SJCRH30 (cell line): ENCODE data around the gene PIEZO1. TPM values are rescaled to one million over a fixed set of nuclear protein-coding genes. Genes with fewer than 3 reads are reported as not detected.
A peak's percentile ranks its signal among the peaks of the same experiment; 100 is the strongest.

Experiments used
- DNase-seq, 2 experiments: peaks; one replicate each; pipeline ENCODE4 v3.0.0-alpha.2; 2015 to 2020
- H3K27ac ChIP-seq: fragments of 250-450 bp; sonication (Bioruptor Pico); 2 replicates; pipeline ENCODE4 v1.5.1; 2020; ENCODE audit warnings: mild to moderate bottlenecking, moderate library complexity
- H3K27me3 ChIP-seq: fragments of 250-450 bp; sonication (Bioruptor Pico); 2 replicates; pipeline ENCODE4 v1.5.1; 2020; ENCODE audit warnings: mild to moderate bottlenecking, moderate library complexity
- H3K36me3 ChIP-seq: fragments of 250-450 bp; sonication (Bioruptor Pico); 2 replicates; pipeline ENCODE4 v1.5.1; 2020; ENCODE audit warnings: mild to moderate bottlenecking, moderate library complexity
- H3K4me1 ChIP-seq: fragments of 250-450 bp; sonication (Bioruptor Pico); 2 replicates; pipeline ENCODE4 v1.5.1; 2020; ENCODE audit warnings: mild to moderate bottlenecking, moderate library complexity
- H3K4me3 ChIP-seq: fragments of 250-450 bp; sonication (Bioruptor Pico); 2 replicates; pipeline ENCODE4 v1.5.1; 2020; ENCODE audit warnings: mild to moderate bottlenecking, moderate library complexity
- H3K9me3 ChIP-seq: fragments of 250-450 bp; sonication (Bioruptor Pico); replicated peaks from 2 replicates; pipeline ENCODE4 v1.5.1; 2020; ENCODE audit warnings: mild to moderate bottlenecking, moderate library complexity
- total RNA-seq: library from RNA; depleted of rRNA; stranded (reverse); fragments of >200 nt; shearing (Covaris generic); gene quantifications from 2 replicates; pipeline ENCODE4 v1.2.3, GENCODE V29; 2014

PIEZO1 gene
- total RNA-seq, 1 experiment from 2014 or later, result 28.1 TPM

DNA sequence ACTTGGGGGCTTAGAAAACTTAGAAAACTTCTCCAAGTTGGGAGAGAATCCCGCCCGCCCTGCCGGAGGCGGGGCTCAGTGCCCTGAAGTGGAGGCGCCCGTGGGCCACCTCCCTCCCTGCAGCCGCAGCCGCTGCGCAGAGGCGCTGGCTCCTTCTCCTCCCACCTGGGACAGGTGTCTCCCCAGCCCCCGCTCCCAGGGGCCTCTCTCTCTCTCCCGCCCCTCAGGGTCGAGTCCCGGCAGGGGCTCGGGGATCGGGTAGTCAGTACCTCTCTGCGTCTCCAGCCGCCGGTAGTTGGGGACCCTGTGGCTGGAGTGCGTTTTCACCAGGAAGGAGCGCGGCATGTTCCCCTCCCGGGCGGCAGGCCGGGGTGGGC, 99.0 kb downstream of the PIEZO1 start:
- no peak for DNase-seq
- H3K9me3 ChIP-seq, result no peaks in the 10 kb centered on the region
- H3K4me1 ChIP-seq, result peaks cover 27% of the 10 kb centered on the region
- no peaks in the 10 kb centered on the region for H3K36me3 ChIP-seq
- peak overlapping the region; percentile 51 for H3K4me3 ChIP-seq
- no peak overlapping the region for H3K27ac ChIP-seq
- no peaks in the 10 kb centered on the region for H3K27me3 ChIP-seq

DNA sequence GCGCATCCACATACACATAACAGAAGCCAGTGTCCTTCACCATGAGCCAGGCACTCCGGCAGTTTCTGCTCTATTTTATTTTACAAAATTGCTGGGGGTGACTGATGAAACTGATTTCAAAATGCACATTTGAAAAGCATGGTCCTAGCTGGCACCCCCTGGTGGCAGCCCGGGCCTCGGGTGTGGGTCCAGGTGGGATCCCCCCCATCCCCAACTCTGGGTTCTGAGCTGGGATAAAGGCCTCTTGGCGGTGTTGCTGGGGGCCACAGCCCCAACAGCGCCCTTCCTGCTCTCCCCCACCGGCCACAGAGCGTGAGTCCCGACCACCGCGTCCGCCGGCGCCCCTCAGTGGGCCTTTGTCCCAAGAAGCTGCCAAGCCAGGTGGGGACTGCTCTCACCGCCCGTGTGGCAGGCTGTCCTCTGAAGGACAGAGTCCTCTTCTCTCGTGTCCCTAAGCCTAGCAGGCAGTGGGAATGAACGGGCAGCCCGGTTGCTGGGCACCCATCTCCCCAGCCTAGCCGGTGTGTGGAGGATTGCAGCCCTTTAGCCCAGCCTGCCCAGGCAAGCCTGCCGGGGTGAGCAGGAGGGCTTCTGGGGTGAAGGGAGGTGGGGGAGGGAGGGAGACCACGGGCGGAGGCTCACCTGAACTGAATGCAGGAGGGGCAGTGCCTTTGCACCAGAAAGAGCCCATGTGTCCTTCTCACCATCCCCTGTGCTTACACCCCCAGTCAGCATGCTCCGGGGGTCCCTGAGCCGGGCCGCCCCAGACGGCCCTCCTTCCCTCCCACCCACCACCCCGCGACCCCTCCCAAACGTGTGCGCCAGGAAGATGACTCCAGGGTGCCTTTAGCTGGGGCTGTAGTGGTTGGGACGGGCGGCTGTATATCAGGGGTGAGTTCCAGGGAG, 99.6 kb downstream of the PIEZO1 start:
- no peak overlapping the region for H3K27ac ChIP-seq
- no peaks in the 10 kb centered on the region for H3K9me3 ChIP-seq
- H3K4me3 ChIP-seq, result peak overlapping the region; percentile 51
- DNase-seq, result peak in 1 of 2 experiments; percentile 24
- no peaks in the 10 kb centered on the region for H3K27me3 ChIP-seq
- no peaks in the 10 kb centered on the region for H3K36me3 ChIP-seq
- H3K4me1 ChIP-seq, result peaks cover 27% of the 10 kb centered on the region

DNA sequence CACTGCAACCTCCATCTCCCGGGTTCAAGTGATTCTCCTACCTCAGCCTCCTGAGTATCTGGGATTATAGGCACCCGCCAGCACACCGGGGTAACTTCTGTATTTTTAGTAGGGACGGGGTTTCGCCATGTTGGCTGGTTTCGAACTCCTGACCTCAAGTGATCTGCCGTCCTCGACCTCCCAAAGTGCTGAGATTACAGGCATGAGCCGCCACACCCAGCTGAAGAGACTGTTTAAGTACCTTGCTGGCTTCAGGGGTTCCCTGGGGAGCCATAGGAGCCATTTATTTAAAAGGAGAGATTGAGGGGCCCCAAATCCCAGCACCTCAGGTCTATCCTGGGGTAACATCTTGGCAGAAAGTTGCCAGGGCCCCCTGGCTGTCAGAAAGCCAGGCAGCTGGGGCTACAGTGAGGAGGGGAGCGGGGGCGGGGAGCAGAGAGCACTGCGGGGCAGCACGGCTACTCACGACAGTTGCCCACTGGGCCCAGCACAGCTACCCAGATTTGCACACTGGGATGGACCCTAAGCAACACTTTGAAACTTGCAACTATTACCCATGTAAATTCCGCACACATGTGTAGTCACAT, 100.4 kb downstream of the PIEZO1 start:
- no peak for DNase-seq
- Histone ChIP-seq H3K4me3 (no peak overlapping the region), H3K9me3 (no peaks in the 10 kb centered on the region), H3K4me1 (peaks cover 27% of the 10 kb centered on the region), H3K27ac (no peak overlapping the region), H3K27me3 (no peaks in the 10 kb centered on the region), H3K36me3 (no peaks in the 10 kb centered on the region)

DNA sequence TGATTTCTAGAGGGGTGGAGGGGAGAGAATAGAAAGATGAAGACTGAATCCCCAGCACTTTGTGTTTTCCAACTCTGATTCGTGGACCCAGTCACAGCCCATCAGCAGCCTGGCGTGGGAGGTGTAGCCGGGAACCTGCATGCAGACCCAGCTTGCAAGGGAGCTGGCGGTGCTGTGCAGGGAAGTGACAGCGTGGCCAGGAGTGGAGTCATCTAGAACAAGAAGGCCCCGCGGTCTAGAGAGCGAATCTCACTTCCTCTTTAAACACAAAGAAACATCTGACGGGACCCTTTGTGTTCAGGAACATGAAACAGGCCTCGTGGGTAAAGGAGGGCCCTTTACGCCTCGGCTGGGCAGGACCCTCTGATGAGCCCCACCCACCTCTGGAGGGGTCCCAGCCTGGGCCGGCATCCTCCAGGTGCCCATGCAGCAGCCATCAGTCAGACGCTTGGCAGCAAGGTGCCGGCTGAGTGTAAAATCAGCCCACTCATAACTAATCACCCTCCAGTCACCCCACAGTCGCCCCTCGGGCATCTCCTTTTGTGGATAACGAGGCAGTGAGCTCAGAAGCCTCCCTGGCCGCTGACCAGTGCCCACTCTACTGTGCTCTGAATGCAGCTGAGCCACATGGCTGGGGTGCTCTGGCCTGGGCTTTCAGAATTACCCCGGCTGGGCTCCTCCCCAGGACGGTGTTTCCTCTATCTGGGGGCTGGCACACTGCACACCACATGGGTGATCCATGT, 103.1 kb downstream of the PIEZO1 start:
- Histone ChIP-seq H3K4me3 (no peak overlapping the region), H3K27ac (no peak overlapping the region), H3K36me3 (no peaks in the 10 kb centered on the region), H3K4me1 (peaks cover 7% of the 10 kb centered on the region), H3K9me3 (no peaks in the 10 kb centered on the region), H3K27me3 (no peaks in the 10 kb centered on the region)
- DNase-seq, result no peak

DNA sequence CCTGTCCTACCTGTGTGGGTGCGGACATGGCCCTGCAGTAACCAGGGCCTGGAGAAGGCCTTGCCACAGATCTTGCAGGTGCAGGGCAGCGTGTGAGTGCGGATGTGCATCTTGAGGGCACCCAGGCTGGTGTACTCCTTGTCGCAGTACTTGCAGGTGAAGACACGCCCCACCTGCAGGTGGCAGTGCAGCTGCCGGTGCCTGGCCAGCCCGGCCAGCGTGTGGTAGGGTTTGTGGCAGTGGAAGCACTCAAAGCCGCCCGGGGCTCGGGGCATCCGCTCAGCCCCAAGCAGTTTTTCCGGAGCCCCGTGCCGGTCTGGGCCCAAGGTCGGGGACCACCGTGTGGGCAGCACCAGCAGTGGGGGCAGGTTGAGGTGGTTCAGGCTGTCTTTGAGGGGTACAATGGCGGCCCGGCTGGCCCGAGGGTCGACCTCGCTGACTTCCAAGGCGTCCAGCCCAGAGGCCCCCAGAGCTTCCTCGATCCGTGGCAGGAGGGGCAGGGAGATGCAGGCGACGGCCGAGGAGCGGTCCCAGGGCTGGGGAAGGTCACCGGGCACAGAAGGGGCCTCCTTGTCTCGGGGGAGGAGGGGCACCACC, 103.8 kb downstream of the PIEZO1 start:
- Histone ChIP-seq H3K4me1 (peaks cover 5% of the 10 kb centered on the region; the same call in 1 of the 2 replicates), H3K4me3 (no peak overlapping the region), H3K27ac (no peak overlapping the region), H3K36me3 (no peaks in the 10 kb centered on the region), H3K27me3 (no peaks in the 10 kb centered on the region), H3K9me3 (no peaks in the 10 kb centered on the region)
- no peak for DNase-seq

DNA sequence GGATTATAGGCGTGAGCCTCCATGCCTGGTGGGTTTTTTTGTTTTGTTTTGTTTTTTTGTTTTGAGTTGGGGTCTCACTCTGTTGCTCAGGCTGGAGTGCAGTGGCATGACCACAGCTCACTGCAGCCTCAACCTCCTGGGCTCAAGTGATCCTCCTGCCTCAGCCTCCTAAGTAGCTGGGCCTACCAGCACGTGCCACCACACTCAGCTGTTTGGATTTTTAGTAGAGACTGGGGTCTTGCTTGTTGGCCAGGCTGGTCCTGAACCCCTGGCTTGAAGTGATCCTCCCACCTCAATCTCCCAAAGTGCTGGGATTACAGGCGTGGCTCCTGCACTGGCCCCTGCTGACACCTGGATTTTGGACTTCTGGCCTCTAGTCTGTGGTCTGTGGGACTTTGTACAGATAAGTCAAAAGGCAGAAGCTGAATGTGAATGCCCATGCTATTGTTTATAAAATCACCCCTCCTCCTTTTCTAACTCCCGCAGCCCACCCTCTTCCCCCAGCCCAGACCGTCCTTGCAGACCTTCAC, 104.4 kb downstream of the PIEZO1 start:
- no peak for DNase-seq
- H3K27ac ChIP-seq, result no peak overlapping the region
- H3K9me3 ChIP-seq, result no peaks in the 10 kb centered on the region
- no peaks in the 10 kb centered on the region for H3K36me3 ChIP-seq
- H3K4me1 ChIP-seq, result peaks cover 5% of the 10 kb centered on the region; the same call in 1 of the 2 replicates
- H3K4me3 ChIP-seq, result no peak overlapping the region
- H3K27me3 ChIP-seq, result no peaks in the 10 kb centered on the region

DNA sequence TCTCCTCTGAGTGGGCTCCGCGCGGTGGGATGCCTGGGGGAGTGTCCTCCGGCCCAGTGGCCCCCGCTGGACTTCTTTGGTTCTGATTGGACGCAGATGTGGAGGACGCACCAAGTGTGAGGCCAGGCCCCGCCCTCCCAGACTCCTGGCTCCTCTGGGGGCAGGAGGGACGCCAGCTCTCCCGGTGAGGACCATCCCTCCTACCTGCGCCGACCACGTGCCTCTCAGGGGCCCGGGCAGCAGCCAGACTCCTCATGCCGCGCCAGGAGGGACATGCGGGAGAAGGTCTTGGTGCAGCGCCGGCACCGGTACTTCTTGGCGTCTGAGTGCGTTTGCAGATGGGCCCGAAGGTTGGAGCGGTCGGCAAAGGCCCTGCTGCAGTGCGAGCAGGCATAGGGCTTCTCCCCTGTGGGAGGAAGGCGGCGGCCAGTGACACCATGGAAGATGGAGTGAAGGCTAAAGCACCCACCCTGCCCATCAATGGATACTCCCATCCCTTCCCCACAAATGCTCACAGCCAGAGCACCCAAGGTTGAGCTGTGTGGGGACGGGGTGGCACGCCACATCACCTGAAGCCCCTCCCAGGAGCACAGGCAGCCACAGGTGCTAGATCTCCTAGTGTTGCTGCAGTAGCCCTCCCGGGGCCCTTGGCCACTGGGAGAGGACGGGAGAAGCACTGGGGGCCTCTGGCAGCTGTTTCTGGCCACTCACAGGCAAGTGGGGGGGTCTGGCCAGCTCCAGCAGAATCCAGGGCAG, 106.6 kb downstream of the PIEZO1 start:
- no peak overlapping the region for H3K4me3 ChIP-seq
- H3K27ac ChIP-seq, result no peak overlapping the region
- no peaks in the 10 kb centered on the region for H3K9me3 ChIP-seq
- H3K36me3 ChIP-seq, result no peaks in the 10 kb centered on the region
- no peaks in the 10 kb centered on the region for H3K4me1 ChIP-seq
- no peaks in the 10 kb centered on the region for H3K27me3 ChIP-seq
- no peak for DNase-seq

DNA sequence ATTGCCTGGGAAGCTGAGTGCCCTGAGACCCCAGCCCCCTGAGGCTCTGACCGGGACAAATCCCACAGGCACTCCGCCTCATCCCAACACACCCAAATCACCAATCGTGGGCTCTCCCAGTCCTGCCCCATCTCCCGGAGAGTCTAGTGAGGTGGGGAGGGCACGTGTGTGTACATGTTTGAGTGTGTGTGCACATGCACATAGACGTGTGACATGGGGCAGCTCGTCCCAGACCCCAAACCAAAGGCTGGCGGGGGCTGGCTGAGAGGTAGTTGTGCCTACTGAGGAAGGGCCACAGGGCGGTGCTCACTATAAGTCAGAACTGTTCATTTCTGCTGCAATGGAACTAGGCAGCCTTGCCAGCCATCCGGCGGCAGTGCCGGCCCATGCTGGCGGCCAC, 107.3 kb downstream of the PIEZO1 start:
- DNase-seq, result no peak
- H3K27me3 ChIP-seq, result no peaks in the 10 kb centered on the region
- H3K4me1 ChIP-seq, result no peaks in the 10 kb centered on the region
- H3K36me3 ChIP-seq, result no peaks in the 10 kb centered on the region
- no peaks in the 10 kb centered on the region for H3K9me3 ChIP-seq
- no peak overlapping the region for H3K27ac ChIP-seq
- H3K4me3 ChIP-seq, result no peak overlapping the region

DNA sequence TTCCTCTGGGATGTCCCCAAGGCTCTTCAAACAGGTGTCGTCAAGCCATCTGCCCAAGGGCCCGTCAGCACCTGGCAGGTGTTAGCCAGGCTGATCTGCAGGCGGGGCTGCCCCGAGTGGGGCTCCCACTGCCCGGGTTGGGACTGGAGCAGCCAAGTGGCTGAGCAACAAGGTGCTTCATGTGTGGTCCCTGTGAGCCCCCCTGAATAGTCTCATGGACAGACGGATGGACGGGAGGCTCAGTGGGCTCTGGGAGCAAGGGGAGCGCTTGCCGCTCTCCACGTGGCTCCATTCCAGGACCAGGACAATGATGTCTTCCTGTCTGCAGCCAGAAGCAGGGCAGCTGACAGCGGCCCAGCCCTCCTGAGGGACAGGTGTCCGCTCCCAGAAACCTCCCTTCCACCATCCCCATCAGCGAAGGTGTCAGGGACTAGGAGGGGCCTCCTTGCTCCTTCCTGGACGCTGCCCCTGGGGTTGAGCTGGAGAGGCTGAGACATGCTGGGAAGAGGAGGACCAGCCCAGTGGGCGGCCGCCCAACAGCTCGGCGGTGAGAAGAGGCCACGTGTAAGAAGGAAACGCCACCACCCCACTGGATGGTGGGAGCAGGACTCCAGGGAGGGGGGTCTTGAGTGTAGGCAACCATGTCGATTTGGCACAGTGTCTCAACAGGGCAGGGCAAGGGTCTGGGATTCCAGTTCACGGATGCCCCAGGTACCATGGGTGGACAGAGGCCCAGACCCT, 108.3 kb downstream of the PIEZO1 start:
- H3K36me3 ChIP-seq, result no peaks in the 10 kb centered on the region
- H3K4me1 ChIP-seq, result no peaks in the 10 kb centered on the region
- H3K27me3 ChIP-seq, result no peaks in the 10 kb centered on the region
- H3K27ac ChIP-seq, result no peak overlapping the region
- no peak for DNase-seq
- no peaks in the 10 kb centered on the region for H3K9me3 ChIP-seq
- H3K4me3 ChIP-seq, result no peak overlapping the region

DNA sequence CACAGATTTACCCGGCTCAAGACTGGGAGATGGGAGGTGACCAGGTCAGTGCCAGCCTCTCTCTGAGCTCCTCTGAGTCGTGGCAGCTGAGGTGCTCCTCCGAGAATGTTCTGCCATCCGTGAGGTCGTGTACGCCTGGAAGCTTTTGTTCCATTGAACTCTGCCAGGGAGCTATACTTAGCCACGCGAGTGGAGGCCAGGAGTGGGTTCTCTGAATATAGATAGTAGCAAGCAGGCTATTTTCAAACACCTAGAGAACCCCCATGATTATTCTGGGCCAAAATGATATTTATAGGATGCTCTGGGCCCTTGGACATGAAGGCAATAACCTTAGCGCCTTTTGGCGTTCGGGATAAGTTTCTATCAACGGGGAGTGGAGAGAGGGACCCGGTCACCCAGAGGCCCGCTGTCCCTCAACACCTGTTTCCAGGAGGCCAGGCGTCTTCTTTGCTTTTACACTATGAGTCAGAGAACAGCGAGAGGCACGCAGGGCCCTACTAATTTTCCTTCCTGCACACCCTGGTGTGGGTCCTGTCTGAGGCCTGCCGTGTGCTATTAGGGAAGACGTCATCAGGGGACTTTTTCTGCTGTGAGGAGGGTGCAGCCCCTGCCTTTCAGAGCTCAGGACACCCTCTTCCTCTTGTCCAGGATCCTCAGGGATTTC, 111.2 kb downstream of the PIEZO1 start:
- peak in 1 of 2 experiments; percentile 27 for DNase-seq
- H3K27ac ChIP-seq, result no peak overlapping the region
- H3K4me3 ChIP-seq, result no peak overlapping the region
- H3K9me3 ChIP-seq, result no peaks in the 10 kb centered on the region
- no peaks in the 10 kb centered on the region for H3K4me1 ChIP-seq
- no peaks in the 10 kb centered on the region for H3K36me3 ChIP-seq
- H3K27me3 ChIP-seq, result no peaks in the 10 kb centered on the region

DNA sequence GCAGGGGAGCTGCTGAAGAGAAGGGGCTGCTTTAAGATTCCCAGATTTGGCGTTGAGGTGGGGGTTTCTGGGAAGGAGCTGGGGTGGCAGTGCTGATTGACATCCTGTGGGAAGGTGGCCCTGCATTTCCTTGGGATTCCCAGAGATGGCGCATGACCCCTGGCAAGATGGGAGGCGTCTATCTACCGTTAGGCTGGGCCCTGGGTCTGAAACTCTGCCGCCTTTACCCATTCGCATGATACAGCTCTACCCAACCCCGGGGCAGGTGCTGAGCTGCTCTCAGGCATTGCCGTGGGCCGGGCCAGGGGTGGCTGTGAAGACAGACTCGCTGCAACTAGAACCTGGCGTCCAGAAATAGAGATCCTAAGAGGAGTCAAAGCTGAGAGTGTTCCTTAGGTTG, 112.2 kb downstream of the PIEZO1 start:
- Histone ChIP-seq H3K27me3 (no peaks in the 10 kb centered on the region), H3K4me3 (no peak overlapping the region), H3K4me1 (no peaks in the 10 kb centered on the region), H3K27ac (no peak overlapping the region), H3K9me3 (no peaks in the 10 kb centered on the region), H3K36me3 (no peaks in the 10 kb centered on the region)
- no peak for DNase-seq

DNA sequence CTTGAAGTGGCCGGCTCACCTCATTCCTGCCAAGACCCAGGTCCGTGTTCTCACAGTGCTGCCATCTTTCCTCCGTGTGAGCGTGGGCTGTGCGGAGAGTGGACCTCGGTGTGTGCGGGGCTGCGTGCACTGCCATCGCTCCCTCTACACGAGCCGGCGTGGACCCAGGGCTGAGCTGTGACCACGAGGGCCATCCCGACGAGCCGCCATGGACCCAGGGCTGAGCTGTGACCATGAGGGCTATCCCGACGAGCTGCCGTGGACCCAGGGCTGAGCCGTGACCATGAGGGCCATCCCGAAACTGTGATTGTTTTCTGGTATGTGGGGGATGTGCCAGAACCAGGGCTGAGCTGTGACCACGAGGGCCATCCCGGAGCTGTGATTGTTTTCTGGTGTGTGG, 113.2 kb downstream of the PIEZO1 start:
- H3K4me1 ChIP-seq, result no peaks in the 10 kb centered on the region
- no peaks in the 10 kb centered on the region for H3K9me3 ChIP-seq
- H3K36me3 ChIP-seq, result no peaks in the 10 kb centered on the region
- no peak for DNase-seq
- no peak overlapping the region for H3K27ac ChIP-seq
- no peak overlapping the region for H3K4me3 ChIP-seq
- H3K27me3 ChIP-seq, result no peaks in the 10 kb centered on the region

DNA sequence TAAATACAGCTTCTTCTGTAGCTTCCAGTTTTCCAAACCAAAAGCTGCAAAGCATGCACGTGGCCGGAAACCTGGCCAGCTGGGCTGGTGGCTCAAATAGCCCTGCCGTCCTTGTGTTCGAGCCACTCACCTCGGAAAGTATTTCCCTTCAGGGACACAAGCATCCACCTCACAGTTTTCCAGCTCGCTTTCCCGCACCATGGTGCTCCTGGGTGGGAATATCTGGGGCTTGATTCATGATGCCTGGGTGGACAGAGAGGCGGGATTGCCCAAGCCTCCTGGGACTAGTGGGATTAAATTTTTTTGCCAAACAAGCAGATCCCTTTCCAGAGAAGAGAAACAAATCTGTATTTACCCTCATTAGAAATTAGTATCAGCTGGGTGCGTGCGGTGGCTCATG, 115.0 kb downstream of the PIEZO1 start:
- H3K36me3 ChIP-seq, result no peaks in the 10 kb centered on the region
- DNase-seq, result no peak
- H3K9me3 ChIP-seq, result no peaks in the 10 kb centered on the region
- H3K27ac ChIP-seq, result no peak overlapping the region
- no peaks in the 10 kb centered on the region for H3K27me3 ChIP-seq
- H3K4me1 ChIP-seq, result no peaks in the 10 kb centered on the region
- no peak overlapping the region for H3K4me3 ChIP-seq
